ENCODE measurements around the gene SNUPN.

DNA sequence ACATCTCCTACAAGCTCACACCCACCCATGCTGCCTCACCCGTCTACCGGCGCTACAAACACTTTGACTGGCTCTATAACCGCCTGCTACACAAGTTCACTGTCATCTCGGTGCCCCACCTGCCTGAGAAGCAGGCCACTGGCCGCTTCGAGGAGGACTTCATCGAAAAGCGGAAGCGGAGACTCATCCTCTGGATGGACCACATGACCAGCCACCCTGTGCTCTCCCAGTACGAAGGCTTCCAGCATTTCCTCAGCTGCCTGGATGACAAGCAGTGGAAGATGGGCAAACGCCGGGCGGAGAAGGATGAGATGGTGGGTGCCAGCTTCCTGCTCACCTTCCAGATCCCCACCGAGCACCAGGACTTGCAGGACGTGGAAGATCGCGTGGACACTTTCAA lies 24.3 kb upstream of the SNUPN start:
- TF ChIP-seq EP300 (IDR thresholded peaks at IDR 0.05; ENCODE audit: borderline replicate concordance in 1 of 2, low read depth in 1 of 2, low read length in 1 of 2) = no peak
- TF ChIP-seq CTCF (IDR thresholded peaks at IDR 0.05) = no peak
- TF ChIP-seq FOXJ3 (CRISPR knock-in tag; IDR thresholded peaks at IDR 0.05) = no peak
- no peak for TF ChIP-seq RFX5 (IDR thresholded peaks at IDR 0.05; ENCODE audit: low read length)
- no peak for TF ChIP-seq ELF1 (IDR thresholded peaks at IDR 0.05)
- no peak for TF ChIP-seq CHD2 (IDR thresholded peaks at IDR 0.05; ENCODE audit: low read length, partially characterized antibody)

Data from SK-N-SH (cell line).